HG03558 (cell line): ENCODE results near the gene RNU6-1.

Experiments used
- ATAC-seq: cut with Tn5 transposase; IDR thresholded peaks from one replicate; pipeline ENCODE4 v1.9.1; 2021; ENCODE audit warnings: moderate number of reproducible peaks; ENCODE audit not compliant: unreplicated experiment; ENCODE audit errors: extremely low read depth

The RNU6-1 gene

GRCh38 chr15:67834581-67835296 is 5.1 kb downstream of the RNU6-1 start:
- no peak for ATAC-seq

DNA sequence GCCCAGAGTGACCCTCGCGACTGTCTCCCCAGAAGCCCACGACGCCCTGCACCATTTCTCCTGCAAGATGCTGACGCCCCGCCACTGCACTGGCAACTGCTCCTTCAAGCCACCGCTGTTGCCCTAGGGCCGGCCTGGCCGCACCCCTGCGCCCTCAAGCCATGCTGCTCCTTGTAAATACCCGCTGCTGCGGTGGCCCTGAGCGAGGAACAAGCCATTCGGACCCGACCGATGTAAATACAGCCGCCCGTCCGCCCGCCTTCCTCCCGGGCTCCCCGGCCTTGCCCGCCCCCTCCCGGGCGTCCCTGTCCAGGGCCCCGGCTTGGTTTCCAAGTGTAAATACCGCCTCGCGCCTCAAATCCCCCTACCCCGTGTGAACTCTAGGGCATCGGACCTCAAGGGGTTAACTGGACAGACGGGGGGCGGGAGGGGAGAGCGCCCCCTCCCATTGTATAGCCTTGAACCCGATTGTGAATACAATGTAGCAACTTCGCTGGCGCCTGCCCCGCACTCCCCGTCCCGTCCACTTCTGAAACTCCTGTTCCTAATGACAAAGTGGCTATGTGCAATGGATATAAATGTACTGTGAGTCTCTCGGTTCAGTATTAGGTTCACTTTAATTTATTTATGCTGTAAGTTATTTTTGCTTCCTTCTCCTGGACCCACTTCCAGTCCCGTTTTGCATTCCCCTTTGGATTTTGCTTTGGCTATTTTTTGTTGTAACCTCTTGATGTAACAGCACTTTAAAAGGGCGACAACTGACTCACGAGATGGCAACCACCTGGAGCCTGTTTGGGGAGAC is 5.9 kb downstream of the RNU6-1 start:
- ATAC-seq, result no peak

DNA sequence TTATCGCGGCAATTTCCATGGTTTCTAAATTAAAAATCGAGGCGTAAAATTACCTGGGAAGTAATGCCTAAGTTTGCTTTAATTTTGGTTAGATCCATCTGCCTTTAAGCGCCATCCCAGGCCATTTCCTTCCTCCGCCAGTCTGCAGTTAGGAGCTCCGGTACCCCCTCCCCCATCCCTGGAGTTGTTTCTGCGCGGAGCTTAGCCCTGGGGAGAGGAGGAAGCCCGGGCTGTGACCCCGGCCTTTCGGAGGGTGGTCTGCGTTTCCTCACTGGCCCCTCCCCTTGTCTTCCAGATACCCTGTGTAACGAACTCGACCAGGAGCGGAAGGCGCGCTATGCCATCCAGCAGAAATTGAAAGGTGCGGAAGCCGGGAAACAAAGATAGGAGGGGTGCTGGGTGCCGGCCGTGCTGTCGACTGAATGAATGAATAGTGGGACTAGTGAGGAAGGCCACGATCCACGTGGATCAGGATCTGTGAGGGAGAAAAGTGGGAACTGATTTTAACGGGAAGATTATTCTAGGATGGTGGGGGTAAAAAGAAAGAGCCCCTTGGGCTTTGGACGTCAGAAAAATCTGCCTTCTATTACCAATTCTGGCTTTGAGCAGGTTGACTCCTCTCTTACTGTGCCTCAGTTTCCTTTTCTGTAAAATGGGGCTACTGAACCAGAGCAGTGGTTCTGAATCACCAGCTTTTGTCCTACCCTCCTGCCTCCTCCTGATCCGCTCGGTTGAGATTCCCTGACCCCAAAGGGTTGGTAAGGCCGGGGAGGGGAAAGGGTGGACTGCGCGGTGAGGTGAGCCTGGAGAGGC is 6.7 kb downstream of the RNU6-1 start:
- no peak for ATAC-seq

- ATAC-seq, result no peak
These were observed 7.8 kb downstream of the RNU6-1 start for GRCh38 chr15:67832031-67832551.

DNA sequence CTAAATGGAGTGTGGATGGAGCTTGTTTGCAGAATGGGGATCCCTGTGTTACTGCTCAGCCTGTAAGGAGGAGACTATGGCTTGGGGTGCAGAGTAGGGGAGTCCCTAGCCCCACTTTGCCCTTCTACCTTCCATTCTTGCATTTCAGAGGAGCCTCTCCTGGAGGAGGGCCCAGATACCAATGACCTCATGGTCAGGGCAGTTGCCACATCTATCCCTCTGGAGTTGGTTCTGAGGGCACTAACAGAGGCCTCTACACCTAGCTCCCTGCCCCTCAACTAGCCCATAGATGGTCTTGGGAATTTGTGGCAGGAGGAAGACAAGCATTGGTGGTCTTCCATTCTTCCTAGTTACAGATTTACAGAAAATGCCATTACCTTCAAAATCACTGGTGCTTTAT is 8.5 kb downstream of the RNU6-1 start:
- no peak for ATAC-seq

- ATAC-seq, result no peak
These were observed 10.0 kb downstream of the RNU6-1 start for GRCh38 chr15:67829647-67830504.

DNA sequence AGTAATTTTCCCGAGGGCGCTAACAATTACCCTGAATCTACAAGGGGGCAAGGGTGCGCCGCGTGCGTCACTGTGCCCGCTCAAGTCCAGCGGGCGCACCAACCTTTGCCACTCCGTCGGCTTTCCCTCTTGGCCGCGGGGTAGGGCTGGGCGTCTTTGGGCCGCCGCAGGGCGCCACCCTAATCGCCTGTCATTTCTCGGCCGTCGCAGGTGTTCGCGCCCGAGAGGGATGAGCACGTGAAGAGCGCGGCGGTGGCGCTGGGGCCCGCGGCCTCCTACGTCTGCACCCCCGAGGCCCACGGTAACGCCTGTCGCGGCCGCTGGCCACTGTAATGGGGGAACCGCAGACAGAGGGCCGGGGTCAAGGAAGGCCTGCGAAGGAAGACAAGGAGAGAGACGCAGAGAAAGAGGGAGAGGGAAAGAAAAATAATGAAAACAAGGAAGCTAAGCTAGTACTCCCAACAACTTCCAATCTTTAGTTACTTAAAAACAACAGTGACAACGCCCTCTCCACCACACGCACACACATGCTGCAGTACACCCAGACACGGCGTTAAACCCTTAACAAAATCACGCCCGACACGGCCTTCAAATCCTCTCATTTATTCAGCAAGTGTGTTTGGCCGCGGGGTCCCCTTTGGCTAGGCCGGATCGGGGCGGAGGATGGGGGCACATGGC is 10.7 kb downstream of the RNU6-1 start:
- no peak for ATAC-seq

DNA sequence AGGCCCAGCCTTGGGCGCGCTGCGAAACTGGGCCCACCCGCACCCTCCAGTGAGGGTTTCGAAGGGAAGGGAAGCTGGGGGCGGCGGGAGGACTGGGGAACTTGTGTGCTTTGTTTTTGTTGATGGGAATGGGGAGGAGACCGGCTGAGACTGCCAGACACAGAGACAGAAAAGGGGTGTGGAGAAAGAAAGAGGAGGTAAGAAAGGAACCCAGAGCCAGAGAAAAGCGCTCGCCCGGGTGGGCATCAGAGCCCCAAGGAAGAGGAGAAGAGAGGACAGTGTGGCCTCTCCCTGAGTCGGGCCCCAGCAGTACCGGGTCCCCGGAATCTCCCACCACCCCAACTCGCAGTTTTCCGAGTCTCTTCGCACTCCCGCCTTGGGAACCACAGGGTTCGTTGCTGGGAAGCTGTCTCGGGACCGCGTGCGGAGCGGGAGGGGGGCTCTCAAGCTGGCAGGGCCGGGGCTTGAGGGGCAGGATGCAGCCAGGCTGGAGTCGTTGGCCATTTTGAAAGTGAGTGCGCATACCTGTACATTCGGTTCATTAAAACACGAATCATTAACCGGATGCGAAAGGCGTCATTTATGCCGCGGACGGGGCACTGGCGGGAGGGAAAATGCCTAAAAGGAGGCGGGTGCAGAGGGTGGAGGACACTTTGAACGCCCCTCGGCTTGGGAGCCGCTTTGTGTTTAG is 11.4 kb downstream of the RNU6-1 start:
- no peak for ATAC-seq

GRCh38 chr15:67827562-67828277 is 12.1 kb downstream of the RNU6-1 start:
- ATAC-seq, result no peak

DNA sequence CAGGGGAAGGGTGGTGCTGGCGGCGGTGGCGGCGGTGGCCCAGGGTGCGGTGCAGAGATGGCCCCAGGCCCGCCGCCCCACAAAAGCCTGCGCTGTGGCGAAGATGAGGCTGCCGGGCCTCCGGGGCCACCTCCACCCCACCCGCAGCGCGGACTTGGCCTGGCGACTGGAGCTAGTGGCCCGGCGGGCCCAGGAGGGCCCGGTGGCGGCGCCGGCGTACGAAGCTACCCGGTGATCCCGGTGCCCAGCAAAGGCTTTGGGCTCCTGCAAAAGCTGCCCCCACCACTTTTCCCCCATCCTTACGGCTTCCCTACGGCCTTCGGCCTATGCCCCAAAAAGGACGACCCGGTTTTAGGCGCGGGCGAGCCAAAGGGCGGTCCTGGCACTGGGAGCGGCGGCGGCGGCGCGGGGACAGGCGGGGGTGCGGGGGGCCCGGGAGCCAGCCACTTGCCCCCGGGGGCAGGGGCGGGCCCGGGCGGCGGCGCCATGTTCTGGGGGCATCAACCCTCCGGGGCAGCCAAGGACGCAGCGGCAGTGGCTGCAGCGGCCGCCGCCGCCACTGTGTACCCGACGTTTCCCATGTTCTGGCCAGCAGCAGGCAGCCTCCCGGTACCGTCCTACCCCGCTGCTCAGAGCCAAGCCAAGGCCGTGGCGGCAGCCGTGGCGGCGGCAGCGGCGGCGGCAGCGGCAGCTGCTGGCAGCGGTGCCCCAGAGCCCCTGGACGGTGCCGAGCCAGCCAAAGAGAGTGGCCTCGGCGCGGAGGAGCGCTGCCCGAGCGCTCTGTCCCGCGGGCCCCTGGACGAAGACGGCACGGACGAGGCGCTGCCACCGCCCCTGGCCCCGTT is 12.9 kb downstream of the RNU6-1 start:
- no peak for ATAC-seq

DNA sequence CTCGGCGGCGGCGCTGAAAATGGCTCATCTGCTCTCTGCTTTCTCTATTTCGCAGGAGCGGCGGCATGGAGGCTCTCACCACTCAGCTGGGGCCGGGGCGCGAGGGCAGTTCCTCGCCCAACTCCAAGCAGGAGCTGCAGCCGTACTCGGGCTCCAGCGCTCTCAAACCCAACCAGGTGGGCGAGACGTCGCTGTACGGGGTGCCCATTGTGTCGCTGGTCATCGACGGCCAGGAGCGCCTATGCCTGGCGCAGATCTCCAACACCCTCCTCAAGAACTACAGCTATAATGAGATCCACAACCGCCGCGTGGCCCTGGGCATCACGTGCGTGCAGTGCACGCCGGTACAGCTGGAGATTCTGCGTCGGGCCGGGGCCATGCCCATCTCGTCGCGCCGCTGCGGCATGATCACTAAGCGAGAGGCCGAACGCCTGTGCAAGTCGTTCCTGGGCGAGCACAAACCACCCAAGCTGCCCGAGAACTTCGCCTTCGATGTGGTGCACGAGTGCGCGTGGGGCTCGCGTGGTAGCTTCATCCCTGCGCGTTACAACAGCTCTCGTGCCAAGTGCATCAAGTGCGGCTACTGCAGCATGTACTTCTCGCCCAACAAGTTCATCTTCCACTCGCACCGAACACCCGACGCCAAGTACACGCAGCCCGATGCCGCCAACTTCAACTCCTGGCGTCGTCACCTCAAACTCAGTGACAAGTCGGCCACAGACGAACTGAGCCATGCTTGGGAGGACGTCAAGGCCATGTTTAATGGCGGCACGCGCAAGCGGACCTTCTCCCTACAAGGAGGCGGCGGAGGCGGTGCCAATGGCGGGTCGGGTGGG is 13.7 kb downstream of the RNU6-1 start:
- ATAC-seq, result no peak

GRCh38 chr15:67824976-67825880 is 14.6 kb downstream of the RNU6-1 start, which contains the start of gene SKOR1:
Gene SKOR1 (plus strand): TSS chr15:67825509. CDS start chr15:67825603, 94 bp downstream.
- ATAC-seq, result no peak

- no peak for ATAC-seq
These were observed 15.5 kb downstream of the RNU6-1 start for GRCh38 chr15:67824197-67824968.
